ENCODE results near the gene INTS1.

DNA sequence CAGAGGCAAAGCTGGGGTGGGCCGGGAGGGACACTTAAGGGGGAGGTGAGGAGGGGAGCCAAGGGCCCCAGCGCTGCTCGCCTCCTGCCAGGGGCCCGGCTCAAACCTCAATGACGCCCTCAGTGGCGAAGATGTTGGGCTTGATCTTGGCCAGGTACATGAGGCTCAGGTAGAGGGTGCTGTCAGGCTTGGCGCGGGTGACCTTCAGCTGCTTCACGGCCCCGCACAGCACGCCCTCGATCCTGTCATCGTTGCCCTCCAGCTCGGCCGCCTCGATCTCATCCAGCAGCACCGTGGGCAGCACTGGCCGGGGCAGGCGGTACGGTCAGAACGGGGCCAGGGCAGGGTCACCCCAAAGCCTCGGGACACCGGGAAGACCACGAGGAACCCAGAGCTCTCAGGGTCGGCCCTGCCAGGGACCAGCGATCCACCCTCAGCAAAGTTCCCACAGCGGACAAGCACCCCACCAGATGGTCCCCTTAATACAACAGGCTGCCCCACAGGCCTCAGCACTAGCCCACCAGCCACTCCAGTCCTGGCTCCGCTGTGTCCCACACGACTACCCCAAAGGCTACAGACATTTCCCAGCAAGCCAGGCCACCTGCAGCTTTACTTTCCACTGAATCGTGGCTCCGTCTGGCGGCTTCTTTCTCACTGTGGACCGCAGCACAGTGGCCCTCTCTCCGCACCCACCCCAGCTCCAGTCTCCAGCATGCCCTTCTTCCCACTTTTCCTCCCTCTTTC is 4.0 kb downstream of the INTS1 start:
- TF ChIP-seq, protein P1, sequence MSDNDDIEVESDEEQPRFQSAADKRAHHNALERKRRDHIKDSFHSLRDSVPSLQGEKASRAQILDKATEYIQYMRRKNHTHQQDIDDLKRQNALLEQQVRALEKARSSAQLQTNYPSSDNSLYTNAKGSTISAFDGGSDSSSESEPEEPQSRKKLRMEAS (IDR thresholded peaks at IDR 0.05): no peak
- no peak for TF ChIP-seq EP300 (IDR thresholded peaks at IDR 0.05; ENCODE audit: borderline replicate concordance)
- no peak for TF ChIP-seq YY1 (IDR thresholded peaks at IDR 0.05; ENCODE audit: low read depth)
- TF ChIP-seq, protein P2, sequence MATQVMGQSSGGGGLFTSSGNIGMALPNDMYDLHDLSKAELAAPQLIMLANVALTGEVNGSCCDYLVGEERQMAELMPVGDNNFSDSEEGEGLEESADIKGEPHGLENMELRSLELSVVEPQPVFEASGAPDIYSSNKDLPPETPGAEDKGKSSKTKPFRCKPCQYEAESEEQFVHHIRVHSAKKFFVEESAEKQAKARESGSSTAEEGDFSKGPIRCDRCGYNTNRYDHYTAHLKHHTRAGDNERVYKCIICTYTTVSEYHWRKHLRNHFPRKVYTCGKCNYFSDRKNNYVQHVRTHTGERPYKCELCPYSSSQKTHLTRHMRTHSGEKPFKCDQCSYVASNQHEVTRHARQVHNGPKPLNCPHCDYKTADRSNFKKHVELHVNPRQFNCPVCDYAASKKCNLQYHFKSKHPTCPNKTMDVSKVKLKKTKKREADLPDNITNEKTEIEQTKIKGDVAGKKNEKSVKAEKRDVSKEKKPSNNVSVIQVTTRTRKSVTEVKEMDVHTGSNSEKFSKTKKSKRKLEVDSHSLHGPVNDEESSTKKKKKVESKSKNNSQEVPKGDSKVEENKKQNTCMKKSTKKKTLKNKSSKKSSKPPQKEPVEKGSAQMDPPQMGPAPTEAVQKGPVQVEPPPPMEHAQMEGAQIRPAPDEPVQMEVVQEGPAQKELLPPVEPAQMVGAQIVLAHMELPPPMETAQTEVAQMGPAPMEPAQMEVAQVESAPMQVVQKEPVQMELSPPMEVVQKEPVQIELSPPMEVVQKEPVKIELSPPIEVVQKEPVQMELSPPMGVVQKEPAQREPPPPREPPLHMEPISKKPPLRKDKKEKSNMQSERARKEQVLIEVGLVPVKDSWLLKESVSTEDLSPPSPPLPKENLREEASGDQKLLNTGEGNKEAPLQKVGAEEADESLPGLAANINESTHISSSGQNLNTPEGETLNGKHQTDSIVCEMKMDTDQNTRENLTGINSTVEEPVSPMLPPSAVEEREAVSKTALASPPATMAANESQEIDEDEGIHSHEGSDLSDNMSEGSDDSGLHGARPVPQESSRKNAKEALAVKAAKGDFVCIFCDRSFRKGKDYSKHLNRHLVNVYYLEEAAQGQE (IDR thresholded peaks at IDR 0.05; ENCODE audit: low read depth): no peak
- TF ChIP-seq ZBTB7A (IDR thresholded peaks at IDR 0.05; ENCODE audit: low read depth): no peak
- no peak for TF ChIP-seq TEAD4 (IDR thresholded peaks at IDR 0.05)
- TF ChIP-seq TCF12 (IDR thresholded peaks at IDR 0.05; ENCODE audit: low read depth): no peak
- TF ChIP-seq EGR1 (IDR thresholded peaks at IDR 0.05): no peak
- TF ChIP-seq FOXM1 (IDR thresholded peaks at IDR 0.05; ENCODE audit: borderline replicate concordance, low read depth): no peak
- TF ChIP-seq, protein P3, sequence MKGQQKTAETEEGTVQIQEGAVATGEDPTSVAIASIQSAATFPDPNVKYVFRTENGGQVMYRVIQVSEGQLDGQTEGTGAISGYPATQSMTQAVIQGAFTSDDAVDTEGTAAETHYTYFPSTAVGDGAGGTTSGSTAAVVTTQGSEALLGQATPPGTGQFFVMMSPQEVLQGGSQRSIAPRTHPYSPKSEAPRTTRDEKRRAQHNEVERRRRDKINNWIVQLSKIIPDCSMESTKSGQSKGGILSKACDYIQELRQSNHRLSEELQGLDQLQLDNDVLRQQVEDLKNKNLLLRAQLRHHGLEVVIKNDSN (IDR thresholded peaks at IDR 0.05): no peak
- no peak for TF ChIP-seq RAD21 (IDR thresholded peaks at IDR 0.05; ENCODE audit: low read depth)
- no peak for TF ChIP-seq TAF1 (IDR thresholded peaks at IDR 0.05; ENCODE audit: low read depth)
- TF ChIP-seq CEBPB (IDR thresholded peaks at IDR 0.05): no peak
- no peak for TF ChIP-seq CREB1 (IDR thresholded peaks at IDR 0.05; ENCODE audit: low read depth)
